ENCODE results near the gene KCTD13. TPM values are rescaled to one million over a fixed set of nuclear protein-coding genes. Genes with fewer than 3 reads are reported as not detected.

Gene KCTD13
- total RNA-seq, 1 donor from 2014 or later: 38.2 TPM

DNA sequence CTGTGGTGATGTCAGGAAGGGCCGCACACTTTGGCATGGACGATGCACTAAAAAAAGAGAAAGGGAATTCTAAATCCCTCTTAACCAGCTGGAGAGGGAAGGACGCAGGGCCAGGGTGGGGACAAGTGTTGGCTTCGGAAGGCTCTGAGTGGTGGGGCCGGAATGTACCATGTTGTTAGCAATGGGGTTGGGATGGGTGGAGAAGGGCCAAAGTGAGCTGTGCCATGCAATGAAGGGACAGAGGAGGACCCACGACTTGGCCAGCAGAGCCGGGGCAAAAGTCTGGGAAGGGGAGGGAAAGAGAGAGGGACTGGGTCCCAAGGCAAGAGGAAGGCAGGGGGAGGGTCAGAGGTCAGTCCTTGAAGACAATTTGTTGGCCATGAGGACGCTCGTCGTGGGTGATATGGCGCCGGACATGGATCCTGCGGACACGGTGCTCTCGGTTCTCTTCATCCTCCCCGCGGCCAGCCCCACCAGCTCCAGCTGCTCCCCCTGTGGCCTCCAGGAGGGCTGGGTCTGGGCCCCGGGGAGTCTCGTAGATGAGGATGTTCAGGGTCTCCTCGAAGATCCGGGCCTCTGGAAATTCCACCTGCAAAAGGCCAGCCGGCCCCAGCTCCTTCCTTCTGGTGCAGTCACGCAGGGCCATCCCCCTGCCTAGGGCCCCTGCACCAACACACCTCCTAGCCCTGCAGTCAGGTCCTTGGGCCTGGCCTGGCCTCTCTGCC, 19.3 kb downstream of the KCTD13 start:
- DNase-seq (ENCODE audit: low read depth): no peak
- no peaks in the 10 kb centered on the region for H3K27me3 ChIP-seq (ENCODE audit: control insufficient read depth, insufficient read depth, low read length)
- no peak overlapping the region for H3K4me3 ChIP-seq (ENCODE audit: low read depth, low read length)
- TF ChIP-seq, protein P1, sequence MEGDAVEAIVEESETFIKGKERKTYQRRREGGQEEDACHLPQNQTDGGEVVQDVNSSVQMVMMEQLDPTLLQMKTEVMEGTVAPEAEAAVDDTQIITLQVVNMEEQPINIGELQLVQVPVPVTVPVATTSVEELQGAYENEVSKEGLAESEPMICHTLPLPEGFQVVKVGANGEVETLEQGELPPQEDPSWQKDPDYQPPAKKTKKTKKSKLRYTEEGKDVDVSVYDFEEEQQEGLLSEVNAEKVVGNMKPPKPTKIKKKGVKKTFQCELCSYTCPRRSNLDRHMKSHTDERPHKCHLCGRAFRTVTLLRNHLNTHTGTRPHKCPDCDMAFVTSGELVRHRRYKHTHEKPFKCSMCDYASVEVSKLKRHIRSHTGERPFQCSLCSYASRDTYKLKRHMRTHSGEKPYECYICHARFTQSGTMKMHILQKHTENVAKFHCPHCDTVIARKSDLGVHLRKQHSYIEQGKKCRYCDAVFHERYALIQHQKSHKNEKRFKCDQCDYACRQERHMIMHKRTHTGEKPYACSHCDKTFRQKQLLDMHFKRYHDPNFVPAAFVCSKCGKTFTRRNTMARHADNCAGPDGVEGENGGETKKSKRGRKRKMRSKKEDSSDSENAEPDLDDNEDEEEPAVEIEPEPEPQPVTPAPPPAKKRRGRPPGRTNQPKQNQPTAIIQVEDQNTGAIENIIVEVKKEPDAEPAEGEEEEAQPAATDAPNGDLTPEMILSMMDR (IDR thresholded peaks at IDR 0.05; ENCODE audit: insufficient read depth, low read length, poor library complexity, severe bottlenecking): no peak
- no peaks in the 10 kb centered on the region for H3K36me3 ChIP-seq (ENCODE audit: control insufficient read depth, insufficient read depth, low read length)

DNA sequence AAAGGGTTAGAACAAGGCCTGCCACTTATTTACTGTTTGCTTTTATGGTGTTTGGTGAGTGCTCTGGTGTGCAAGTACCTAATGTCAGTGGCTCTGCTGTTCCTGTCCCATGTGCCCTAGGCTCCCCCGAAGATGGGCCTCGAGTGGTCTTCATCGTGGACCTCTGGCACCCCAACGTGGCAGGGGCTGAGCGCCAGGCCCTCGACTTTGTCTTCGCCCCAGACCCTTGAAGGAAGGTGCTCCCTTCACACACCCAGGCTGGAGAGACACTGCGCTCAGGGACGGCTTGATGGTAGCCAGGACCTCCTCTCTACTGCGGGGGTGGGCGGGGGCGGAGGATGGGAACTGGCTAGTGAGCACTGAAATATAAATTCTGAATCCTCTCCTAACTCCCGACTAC, 20.4 kb downstream of the KCTD13 start:
- no peaks in the 10 kb centered on the region for H3K36me3 ChIP-seq (ENCODE audit: control insufficient read depth, insufficient read depth, low read length)
- TF ChIP-seq, protein P1 (IDR thresholded peaks at IDR 0.05; ENCODE audit: insufficient read depth, low read length, poor library complexity, severe bottlenecking): no peak
- no peak overlapping the region for H3K4me3 ChIP-seq (ENCODE audit: low read depth, low read length)
- DNase-seq (ENCODE audit: low read depth): no peak
- no peaks in the 10 kb centered on the region for H3K27me3 ChIP-seq (ENCODE audit: control insufficient read depth, insufficient read depth, low read length)

DNA sequence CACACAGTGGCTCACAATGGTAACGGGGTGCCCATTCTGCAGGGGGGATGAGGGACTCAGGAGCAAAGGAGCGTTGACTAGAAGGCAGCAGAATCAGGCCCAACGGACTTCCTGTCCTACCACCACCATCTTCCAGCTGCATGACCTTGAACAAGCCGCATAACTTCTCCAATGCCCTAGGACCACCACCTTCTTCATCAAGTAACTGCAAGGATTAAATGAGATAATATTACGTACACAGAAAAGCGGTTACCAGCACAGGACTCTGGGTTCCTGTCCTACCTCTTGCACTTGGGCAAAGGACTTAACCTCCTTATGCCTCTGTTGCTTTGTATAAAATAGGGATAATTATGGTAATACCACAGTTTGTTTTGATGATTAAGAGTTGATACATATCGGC, 21.1 kb downstream of the KCTD13 start:
- no peak for DNase-seq (ENCODE audit: low read depth)
- TF ChIP-seq, protein P1 (IDR thresholded peaks at IDR 0.05; ENCODE audit: insufficient read depth, low read length, poor library complexity, severe bottlenecking): no peak

DNA sequence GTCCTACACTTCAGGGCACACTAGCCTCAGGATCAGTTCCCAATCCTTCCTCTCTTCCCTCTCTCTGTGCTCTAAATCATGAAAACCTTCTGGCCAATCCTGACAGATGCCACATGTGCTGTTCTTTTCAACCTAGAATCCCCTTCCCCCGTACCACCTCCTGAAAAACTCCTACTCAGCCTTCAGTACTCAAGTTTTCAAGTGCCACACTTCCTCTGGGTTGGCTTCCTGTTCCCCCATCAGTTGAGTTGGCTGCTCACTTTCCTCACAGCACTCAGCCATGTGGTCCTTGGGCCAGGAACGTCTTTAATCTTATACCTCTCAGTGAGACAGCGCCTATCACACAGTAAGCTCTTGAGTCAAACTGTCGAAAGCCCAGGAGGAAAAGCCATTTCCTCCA, 22.4 kb downstream of the KCTD13 start:
- DNase-seq (ENCODE audit: low read depth): no peak
- TF ChIP-seq, protein P1 (IDR thresholded peaks at IDR 0.05; ENCODE audit: insufficient read depth, low read length, poor library complexity, severe bottlenecking): no peak
- H3K36me3 ChIP-seq (ENCODE audit: control insufficient read depth, insufficient read depth, low read length): no peaks in the 10 kb centered on the region
- no peak overlapping the region for H3K4me3 ChIP-seq (ENCODE audit: low read depth, low read length)
- H3K27me3 ChIP-seq (ENCODE audit: control insufficient read depth, insufficient read depth, low read length): no peaks in the 10 kb centered on the region

More for the DNA sequence above, 21.1 kb downstream of the KCTD13 start:
- Histone ChIP-seq H3K4me3 (ENCODE audit: low read depth, low read length) (no peak overlapping the region), H3K27me3 (ENCODE audit: control insufficient read depth, insufficient read depth, low read length) (no peaks in the 10 kb centered on the region), H3K36me3 (ENCODE audit: control insufficient read depth, insufficient read depth, low read length) (no peaks in the 10 kb centered on the region)

DNA sequence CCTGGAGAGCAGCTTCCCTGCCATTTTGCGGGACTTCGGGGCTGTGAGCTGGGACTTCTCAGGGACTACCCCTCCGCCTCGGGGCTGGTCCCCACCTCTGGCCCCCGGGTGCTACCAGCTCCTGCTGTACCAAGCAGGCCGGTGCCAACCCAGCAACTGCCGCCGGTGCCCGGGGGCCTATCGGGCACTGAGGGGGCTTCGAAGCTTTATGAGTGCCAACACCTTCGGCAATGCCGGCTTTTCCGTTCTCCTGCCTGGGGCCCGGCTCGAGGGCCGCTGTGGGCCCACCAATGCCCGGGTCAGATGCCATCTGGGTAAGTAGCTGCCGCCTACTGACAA, 24.4 kb downstream of the KCTD13 start:
- TF ChIP-seq, protein P1 (IDR thresholded peaks at IDR 0.05; ENCODE audit: insufficient read depth, low read length, poor library complexity, severe bottlenecking): no peak
- DNase-seq (ENCODE audit: low read depth): no peak
- H3K4me3 ChIP-seq (ENCODE audit: low read depth, low read length): peak overlapping the region; percentile 61
- peaks cover 10% of the 10 kb centered on the region for H3K27me3 ChIP-seq (ENCODE audit: control insufficient read depth, insufficient read depth, low read length)
- no peaks in the 10 kb centered on the region for H3K36me3 ChIP-seq (ENCODE audit: control insufficient read depth, insufficient read depth, low read length)
